Measurements from ENCODE around the gene CDC42BPB.

CDC42BPB gene

DNA sequence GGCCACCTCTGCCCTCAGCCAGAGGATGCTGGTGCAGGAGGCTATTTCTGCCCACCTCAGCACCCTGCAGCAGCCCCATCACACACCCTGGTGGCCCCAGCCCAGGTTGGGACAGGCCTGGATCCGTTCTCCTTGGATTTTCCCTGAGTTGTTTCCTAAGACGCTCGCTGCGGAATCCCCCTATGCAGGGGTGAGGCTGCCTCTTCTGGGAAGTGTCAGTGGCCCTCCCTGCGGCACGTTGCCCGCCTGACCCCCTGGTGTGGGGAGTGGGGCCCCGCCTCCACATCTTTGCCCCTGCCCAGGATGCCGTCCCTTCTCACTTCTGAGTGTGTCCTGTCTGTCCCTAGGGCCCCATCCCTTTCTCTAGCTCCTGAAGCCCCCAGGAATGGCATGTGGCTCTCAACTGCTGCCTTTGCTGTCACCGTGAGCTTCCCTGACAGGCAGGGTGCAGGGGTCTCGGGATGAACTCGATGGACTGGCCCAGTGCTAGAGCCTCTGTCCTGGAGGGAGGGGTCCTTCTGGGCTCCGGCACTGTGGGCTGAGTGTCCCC lies 36.6 kb upstream of the CDC42BPB start:
- DNase-seq: no peak

DNA sequence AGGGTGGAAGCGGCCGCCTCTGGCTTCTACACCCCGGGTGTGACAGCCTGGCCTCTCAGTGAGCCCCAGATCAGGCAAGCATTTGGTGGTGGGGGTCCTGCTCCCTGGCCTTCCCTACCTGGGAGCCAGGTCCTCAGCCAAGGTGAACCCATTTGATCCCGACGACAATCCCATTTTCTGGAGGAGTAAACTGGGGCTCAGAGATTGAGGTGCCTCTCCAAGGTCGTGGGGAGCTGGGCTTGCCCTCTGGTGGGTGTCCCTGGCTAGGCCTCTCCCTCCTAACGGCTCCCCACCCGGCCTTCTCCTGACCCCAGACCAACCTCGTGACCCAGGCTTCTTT lies 34.5 kb upstream of the CDC42BPB start:
- no peak for DNase-seq

DNA sequence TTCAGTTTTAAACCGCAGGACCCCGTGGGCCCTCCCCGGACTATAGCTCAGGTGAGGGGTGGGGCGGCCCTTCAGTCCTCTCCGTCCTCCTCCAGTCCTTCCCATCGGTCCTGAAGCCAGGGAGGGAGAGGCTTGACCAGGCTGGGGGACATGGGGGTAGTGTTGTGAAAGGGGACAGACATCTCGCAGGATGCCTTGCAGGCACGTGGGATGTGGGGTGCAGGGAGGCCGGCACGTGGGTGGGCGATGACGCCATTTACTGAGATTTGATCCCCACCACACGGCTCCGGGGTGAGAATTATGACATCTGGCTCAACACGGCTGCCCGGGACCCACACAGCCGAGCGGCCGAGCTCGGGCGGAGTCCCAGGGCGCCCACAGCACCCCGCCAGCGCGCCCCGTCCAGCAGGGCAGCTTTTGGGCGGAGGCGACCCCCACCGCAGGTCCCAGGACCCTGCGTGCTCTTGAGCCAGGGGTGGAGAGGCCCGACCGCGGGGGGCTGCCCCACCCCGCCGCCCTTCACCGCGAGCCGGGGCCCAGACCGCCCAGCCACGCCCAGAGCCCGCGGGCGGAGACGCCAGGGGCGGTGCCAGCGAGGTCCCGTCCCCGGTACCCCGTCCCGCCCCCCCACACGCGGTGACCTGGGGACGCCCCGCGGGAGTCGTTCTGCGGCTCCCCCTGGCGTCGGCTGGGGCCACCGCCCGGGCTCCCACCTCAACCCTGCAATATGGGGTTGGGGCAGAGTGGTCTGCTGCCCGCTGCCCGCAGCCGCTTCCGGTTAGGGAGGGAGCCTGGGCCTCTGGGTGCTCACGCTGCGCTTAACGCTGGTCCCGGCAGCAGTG lies 33.9 kb upstream of the CDC42BPB start:
- no peak for DNase-seq

GRCh38 chr14:103090481-103091020 lies 33.2 kb upstream of the CDC42BPB start:
- DNase-seq: no peak

DNA sequence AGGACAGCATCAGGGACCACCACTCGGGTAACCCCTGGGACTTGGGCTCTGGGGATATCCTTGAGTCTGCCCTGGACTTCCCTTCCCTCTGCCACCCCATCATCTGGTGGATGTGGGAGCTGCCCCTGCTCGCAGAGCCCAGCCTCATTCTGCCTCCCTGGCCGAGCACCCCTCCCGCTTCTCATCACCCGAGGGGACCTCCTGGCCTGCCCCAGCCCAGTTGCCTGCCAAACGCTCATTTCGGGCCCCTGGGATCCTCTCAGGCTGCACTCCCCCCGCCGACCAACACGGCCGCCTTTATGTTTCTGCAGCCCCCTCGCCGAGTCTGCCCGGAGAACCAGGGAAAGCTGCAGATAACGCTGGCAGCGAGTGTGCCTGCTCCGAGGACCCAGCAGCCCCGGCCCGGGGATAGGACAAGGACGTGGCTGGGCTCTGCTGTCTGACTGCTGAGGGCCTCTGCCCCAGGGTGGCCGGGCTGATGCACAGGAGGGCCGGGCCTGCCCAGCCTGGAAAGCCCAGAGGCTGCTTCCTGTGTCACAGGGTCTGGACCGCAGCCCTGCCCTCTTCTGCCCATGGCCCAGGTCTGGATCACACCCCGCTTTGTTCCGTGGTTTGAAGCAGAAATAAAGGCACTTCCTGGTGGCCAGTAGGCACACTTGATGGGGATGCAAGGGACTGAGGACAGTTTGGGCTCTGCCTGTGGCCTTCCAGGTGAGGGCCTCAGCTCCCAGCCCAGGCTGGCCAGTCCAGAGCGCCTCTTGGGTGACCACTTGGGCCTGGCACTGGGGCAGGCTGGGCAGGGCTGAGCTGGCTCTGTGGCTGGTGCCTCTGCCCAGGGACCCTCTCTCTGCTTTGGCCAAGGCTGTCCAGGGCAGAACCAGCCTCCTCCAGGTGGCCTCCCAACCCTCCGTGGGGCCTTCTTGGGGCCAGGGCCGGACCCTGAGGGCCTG lies 32.3 kb upstream of the CDC42BPB start:
- DNase-seq: no peak

DNA sequence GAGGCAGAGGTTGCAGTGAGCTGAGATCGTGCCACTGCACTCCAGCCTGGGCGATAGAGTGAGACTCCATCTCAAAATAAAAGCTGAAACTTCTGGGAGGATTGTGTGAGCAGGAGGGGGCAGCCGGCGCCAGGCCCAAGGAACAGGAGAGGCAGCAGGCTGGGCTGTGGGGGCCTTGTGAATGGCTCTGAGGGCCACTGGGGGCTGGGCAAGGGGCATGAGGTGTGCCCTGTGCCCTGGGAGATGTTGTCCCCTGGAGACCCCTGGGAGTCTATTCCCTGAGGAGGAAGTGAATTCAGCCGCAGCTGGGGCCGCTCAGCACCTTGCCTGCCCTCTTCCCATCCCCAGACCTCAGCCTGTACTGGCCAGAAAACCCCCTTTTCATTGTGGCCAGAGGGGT lies 31.6 kb upstream of the CDC42BPB start:
- no peak for DNase-seq

GRCh38 chr14:103087343-103087835 lies 30.0 kb upstream of the CDC42BPB start:
- DNase-seq: no peak

DNA sequence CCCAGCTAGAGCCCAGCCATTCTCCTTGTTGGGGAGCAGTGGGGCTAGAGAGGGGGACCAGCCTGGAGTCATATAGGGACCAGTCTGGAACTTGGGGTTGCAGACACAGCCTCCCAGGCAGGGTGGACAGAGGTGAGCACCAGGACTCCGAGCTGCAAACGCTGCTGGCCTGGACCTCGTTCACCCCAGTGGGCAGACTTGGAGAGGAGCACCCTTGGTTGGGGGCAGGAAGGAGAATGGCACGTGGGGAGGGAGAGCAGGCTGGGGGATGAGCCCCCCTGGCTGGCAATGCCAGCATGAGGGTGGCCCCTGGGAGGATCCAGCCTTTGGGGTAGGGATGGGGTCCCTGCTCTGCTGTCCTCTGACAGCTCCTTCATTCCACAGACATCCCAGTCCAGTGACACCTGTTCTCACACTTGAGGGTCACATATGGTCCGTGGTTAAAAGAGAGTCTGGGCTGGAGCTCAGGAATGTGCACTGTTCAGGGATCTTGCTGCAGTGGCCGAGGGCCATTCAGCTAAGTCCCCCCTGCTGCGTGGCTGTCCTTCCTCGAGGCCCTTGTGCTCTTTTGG lies 29.5 kb upstream of the CDC42BPB start:
- no peak for DNase-seq

DNA sequence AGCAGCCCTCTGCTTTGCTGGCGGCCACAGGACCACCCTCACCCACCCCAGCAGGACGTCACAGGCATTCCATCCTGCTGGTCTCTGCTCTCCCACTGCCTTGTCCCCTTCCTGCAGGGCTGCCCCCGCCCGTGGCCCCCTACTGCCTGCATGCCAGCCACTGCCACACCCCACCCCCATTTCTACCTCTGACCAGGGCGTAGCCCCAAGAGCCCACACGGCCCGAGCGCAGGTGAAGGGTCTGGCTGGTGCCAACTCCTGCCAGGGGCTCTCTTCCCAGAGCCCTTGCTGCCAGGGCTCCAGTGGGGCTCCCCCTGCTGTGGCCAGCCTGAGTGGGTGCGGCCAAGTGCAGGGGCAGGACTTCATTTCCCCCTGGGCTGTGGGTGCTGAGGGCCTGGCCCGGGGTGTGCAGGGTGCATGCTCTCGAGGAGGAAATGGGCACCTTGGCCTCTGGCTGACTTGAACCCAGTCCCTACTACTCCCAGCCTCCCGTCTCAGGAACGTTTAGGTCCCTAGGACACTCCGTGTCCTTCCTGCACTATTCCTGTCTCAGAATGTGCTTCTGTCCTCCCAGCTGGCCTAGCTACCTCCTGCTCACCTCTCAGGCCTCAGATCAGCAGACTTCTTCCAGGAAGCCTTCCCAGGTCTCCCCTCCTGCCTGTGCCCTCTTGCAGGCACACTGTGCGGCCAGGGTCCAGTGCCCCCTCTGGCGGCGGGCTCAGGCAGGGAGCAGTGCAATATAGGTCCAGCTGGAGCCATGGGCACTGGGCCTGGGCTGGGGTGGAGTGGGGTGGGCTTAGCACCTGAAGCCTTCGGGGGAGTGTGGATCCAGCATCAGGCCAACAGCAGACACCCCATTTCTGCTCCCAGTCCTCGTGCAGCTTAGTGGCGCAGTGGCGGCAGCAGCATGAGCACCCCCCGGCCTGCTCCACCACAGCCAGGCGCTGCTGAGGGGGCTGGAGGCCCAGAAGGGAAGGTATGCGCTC lies 28.1 kb upstream of the CDC42BPB start:
- DNase-seq: no peak

DNA sequence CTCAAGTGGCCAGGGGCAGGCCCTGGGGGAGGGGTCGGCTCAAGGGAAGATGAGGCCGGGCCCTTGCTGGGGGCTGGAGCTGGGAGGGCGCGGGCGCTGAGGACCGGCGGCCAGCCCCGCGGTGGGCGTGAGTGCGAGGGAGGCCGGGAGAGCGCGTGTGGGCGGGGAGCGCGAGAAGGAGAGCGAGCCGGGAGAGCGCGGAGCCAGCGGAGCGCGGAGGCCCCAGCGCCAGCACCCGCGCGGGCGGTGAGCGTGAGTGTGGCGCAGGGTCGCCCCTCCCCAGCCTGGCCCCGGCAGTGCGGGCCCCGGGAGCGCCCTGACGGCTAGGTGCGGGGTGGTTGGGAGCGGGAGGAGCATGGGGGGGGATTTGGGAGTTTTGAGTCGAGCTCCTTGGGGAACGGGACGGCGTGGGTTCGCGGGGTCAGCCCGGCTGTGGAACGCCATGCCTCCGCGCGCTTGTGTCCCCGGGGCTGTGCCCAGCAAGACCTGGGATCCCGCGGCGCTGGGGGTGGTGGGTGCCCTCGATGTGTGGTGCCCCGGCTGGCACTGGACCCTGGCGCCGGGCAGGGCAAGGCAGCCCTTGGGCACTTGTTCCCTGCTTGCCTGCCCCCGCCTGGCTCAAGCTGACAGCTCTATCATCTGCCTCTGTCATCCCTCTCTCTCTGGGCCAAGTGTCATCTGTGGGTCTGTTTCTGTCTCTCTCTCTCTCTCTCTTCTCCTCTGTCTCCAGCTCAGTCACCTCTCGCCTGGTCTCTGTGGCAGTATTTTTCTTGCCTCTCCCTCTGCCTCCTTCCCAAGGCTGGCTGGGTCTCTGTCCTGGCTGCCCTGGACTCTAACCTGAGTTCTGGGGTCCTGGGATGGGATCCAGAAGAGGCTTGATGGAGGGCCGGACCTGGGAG lies 26.9 kb upstream of the CDC42BPB start, which contains the start of gene LBHD2:
LBHD2 (plus strand) TSS at position 190 of the 899 bp plus-strand sequence. CDS start 1,803 bp downstream, outside the sequence.
- no peak for DNase-seq

DNA sequence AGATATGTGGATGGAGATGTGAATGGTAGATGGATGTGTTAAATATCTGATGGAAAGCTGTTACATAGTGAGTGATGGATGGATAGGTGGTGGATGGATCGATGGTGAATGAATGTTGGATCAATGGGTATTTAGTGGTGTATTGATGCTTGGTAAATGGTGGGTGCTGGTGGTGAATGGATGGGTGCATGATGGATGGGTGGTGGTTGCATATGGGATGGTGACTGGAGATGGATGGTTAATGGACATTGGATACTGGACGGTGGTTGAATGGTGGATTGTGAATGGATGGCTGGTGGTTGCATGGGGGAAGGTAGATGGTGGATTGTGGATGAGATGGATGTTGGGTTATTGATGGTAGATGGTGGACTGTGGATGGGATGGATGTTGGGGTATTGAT lies 24.6 kb upstream of the CDC42BPB start:
- no peak for DNase-seq

DNA sequence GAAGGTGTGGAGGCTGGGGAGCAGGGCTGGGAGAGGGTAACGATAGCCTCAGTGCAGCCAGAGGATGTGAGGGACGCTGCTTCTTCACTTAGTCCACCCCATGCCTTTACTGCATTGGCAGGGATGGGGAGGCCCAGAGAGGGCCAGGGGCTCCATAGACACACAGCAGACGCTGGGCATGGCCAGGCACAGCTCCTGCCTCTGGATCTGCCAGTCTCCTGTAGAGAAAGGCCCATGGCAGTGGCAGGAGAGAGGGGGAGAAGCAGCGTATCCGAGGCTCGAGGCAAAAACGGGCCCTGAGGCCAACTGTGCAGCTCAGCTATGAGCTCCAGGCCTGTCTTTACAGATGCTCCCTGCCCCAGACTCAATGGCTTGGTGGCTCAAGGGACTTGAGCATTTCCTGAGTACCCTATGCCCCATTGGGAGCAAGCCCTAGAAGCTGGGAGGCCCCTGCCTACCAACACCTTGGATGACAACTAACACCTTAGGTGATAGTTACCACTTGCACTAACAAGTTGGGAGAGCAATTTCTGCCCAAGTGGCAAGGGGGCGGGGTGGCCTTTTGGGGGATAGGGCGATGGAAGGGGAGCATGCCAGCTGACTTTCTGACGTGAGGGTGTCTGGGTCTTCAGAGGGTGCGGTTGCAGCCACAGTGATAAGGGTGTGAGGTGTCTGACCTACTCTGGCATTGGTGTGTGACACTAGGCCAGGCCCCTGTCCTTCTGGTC lies 21.7 kb upstream of the CDC42BPB start:
- DNase-seq: no peak

- peak; percentile 18 for DNase-seq
These were observed 21.0 kb upstream of the CDC42BPB start for GRCh38 chr14:103078420-103078749.

- no peak for DNase-seq
These were observed 17.5 kb upstream of the CDC42BPB start for GRCh38 chr14:103074729-103075367.

GRCh38 chr14:103073876-103074728 lies 16.8 kb upstream of the CDC42BPB start:
- no peak for DNase-seq

GRCh38 chr14:103073367-103073875 lies 16.1 kb upstream of the CDC42BPB start:
- no peak for DNase-seq

- DNase-seq: no peak
These were observed 15.4 kb upstream of the CDC42BPB start for GRCh38 chr14:103072595-103073366.
